ENCODE measurements around the gene MSH4.

Gene MSH4

GRCh38 chr1:75950176-75950575, 153.5 kb downstream of the MSH4 start:
- H3K4me3 ChIP-seq (ENCODE audit: low read length) = no peak overlapping the region
- TF ChIP-seq ZNF274 (IDR thresholded peaks at IDR 0.05; ENCODE audit: low read depth, low read length) = no peak

- no peak for TF ChIP-seq ZNF274 (IDR thresholded peaks at IDR 0.05; ENCODE audit: low read depth, low read length)
- H3K4me3 ChIP-seq (ENCODE audit: low read length) = no peak overlapping the region
These were observed 155.3 kb downstream of the MSH4 start for GRCh38 chr1:75952016-75952415.

GRCh38 chr1:75953461-75953860, 156.8 kb downstream of the MSH4 start:
- TF ChIP-seq ZNF274 (IDR thresholded peaks at IDR 0.05; ENCODE audit: low read depth, low read length) = no peak
- H3K4me3 ChIP-seq (ENCODE audit: low read length) = no peak overlapping the region

DNA sequence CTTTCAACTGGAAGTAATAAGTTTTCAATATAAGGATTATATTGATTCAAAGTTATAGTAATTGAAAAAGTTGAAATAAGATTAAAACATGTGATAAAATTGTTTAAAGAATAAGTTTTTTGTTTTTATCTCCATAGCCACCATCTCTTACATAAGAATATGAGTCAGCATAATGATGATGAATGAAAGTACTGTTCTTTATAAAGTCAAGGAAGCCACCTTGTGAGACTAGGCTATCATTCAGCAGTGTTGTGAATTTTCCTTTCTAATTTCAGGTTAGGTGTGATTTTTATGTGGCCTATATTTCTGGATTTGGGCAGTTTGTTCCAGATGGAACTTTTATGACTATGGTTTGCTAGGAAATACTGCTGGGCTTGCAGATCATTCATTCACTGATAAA, 157.9 kb downstream of the MSH4 start:
- H3K4me3 ChIP-seq (ENCODE audit: low read length) = no peak overlapping the region
- TF ChIP-seq ZNF274 (IDR thresholded peaks at IDR 0.05; ENCODE audit: low read depth, low read length) = no peak

Measured in GM08714 (cell line).